A549 treated with dexamethasone at 1 μM for 4 hours (cell line): ENCODE results near the gene PPP4R2. TPM values are rescaled to one million over a fixed set of nuclear protein-coding genes. Genes with fewer than 3 reads are reported as not detected.

Experiments used
- total RNA-seq: library from RNA; stranded (reverse); fragments of 200-300 nt; extraction: Qiagen RNA extraction; gene quantifications from 5 replicates; pipeline ENCODE4 v1.2.3, GENCODE V29; 2022

The PPP4R2 gene
- 28.4 to 41.7 TPM (median 40.3 TPM) in 5 replicates for total RNA-seq

GRCh38 chr3:72996473-72997333 lies at the start of gene PPP4R2:
PPP4R2 (plus strand) TSS chr3:72996811; CDS start chr3:72997038, 227 bp downstream.

GRCh38 chr3:73061416-73061815 lies 64.8 kb downstream of the PPP4R2 start, which contains the start of gene EBLN2:
EBLN2 (plus strand) TSS chr3:73061659; CDS start chr3:73062082, 423 bp downstream.

Other genes with a start within 250 kb of the PPP4R2 start
- gene SHQ1, start 148.4 kb upstream of the PPP4R2 start, total RNA-seq = 17.2 to 19.3 TPM (median 17.6 TPM) in 5 replicates
- gene GXYLT2, start 108.8 kb upstream of the PPP4R2 start, total RNA-seq = 1.0 to 1.5 TPM (median 1.2 TPM) in 5 replicates
- 0.30 to 0.47 TPM (median 0.41 TPM) in 5 replicates for gene EBLN2, start 64.8 kb downstream of the PPP4R2 start, total RNA-seq